VCaP (cell line): ENCODE data around the gene GCHFR.

Source experiments
- H3K27ac ChIP-seq: fragments of 450-650 bp; 2 replicates; pipeline ENCODE4 v1.5.1; 2017
- CTCF ChIP-seq: fragments of 450-650 bp; conservative IDR thresholded peaks from 2 replicates; pipeline ENCODE4 v1.5.1; 2017; ENCODE audit warnings: mild to moderate bottlenecking, moderate library complexity

Gene GCHFR

GRCh38 chr15:40771242-40771641, 7.4 kb downstream of the GCHFR start:
- TF ChIP-seq CTCF = no peak
- H3K27ac ChIP-seq = no peak overlapping the region

GRCh38 chr15:40772014-40772413, 8.1 kb downstream of the GCHFR start:
- H3K27ac ChIP-seq = no peak overlapping the region

GRCh38 chr15:40773496-40773895, 9.6 kb downstream of the GCHFR start:
- TF ChIP-seq CTCF = no peak
- H3K27ac ChIP-seq = no peak overlapping the region

More at GRCh38 chr15:40772014-40772413, 8.1 kb downstream of the GCHFR start:
- TF ChIP-seq CTCF = no peak

- no peak overlapping the region for H3K27ac ChIP-seq
- TF ChIP-seq CTCF = no peak
These were observed 10.0 kb downstream of the GCHFR start for GRCh38 chr15:40773902-40774301.

- no peak for TF ChIP-seq CTCF
- no peak overlapping the region for H3K27ac ChIP-seq
These were observed 11.1 kb downstream of the GCHFR start for GRCh38 chr15:40775007-40775406.

GRCh38 chr15:40775740-40776536, 12.1 kb downstream of the GCHFR start:
- no peak overlapping the region for H3K27ac ChIP-seq
- TF ChIP-seq CTCF = no peak

- TF ChIP-seq CTCF = no peak
- peak overlapping the region; percentile 4; the same call in 1 of the 2 replicates for H3K27ac ChIP-seq
These were observed 12.8 kb downstream of the GCHFR start for GRCh38 chr15:40776537-40777141.
